ENCODE results near the gene KCNJ8.
A peak's percentile ranks its signal among the peaks of the same experiment; 100 is the strongest.

KCNJ8 gene

GRCh38 chr12:21773806-21774205 is 700 bp downstream of the KCNJ8 start:
- POLR2A ChIA-PET: no interaction called here
- no peak for TF ChIP-seq CTCF (IDR thresholded peaks at IDR 0.05; ENCODE audit: insufficient read depth, low read length, missing control alignments)
- CTCF ChIA-PET: no interaction called here
- no peak for DNase-seq (ENCODE audit: low read depth, low spot score)
- no peak overlapping the region for H3K4me3 ChIP-seq (ENCODE audit: low read depth, low read length)

- ChIA-PET CTCF (no interaction called here), POLR2A (no interaction called here)
- DNase-seq (ENCODE audit: low read depth, low spot score): no peak
- H3K4me3 ChIP-seq (ENCODE audit: low read depth, low read length): no peak overlapping the region
- peak; percentile 7 for TF ChIP-seq CTCF (IDR thresholded peaks at IDR 0.05; ENCODE audit: insufficient read depth, low read length, missing control alignments)
Observed at GRCh38 chr12:21773263-21773741, 1.2 kb downstream of the KCNJ8 start.

- no peak for TF ChIP-seq CTCF (IDR thresholded peaks at IDR 0.05; ENCODE audit: insufficient read depth, low read length, missing control alignments)
- ChIA-PET CTCF (no interaction called here), POLR2A (no interaction called here)
- H3K4me3 ChIP-seq (ENCODE audit: low read depth, low read length): no peak overlapping the region
- DNase-seq (ENCODE audit: low read depth, low spot score): no peak
Observed at GRCh38 chr12:21771311-21771710, 3.2 kb downstream of the KCNJ8 start.

GRCh38 chr12:21769307-21769706 is 5.2 kb downstream of the KCNJ8 start:
- no peak for TF ChIP-seq CTCF (IDR thresholded peaks at IDR 0.05; ENCODE audit: insufficient read depth, low read length, missing control alignments)
- DNase-seq (ENCODE audit: low read depth, low spot score): no peak
- POLR2A ChIA-PET: no interaction called here
- no peak overlapping the region for H3K4me3 ChIP-seq (ENCODE audit: low read depth, low read length)
- CTCF ChIA-PET: no interaction called here

- TF ChIP-seq CTCF (IDR thresholded peaks at IDR 0.05; ENCODE audit: insufficient read depth, low read length, missing control alignments): no peak
- CTCF ChIA-PET: no interaction called here
- POLR2A ChIA-PET: no interaction called here
- no peak overlapping the region for H3K4me3 ChIP-seq (ENCODE audit: low read depth, low read length)
- no peak for DNase-seq (ENCODE audit: low read depth, low spot score)
Observed at GRCh38 chr12:21766403-21766802, 8.1 kb downstream of the KCNJ8 start.

GRCh38 chr12:21764950-21765349 is 9.6 kb downstream of the KCNJ8 start:
- no peak for TF ChIP-seq CTCF (IDR thresholded peaks at IDR 0.05; ENCODE audit: insufficient read depth, low read length, missing control alignments)
- no peak overlapping the region for H3K4me3 ChIP-seq (ENCODE audit: low read depth, low read length)
- DNase-seq (ENCODE audit: low read depth, low spot score): no peak
- POLR2A ChIA-PET: no interaction called here
- CTCF ChIA-PET: no interaction called here
